AG04450 (cell line): ENCODE results near the gene TCF19. TPM values are rescaled to one million over a fixed set of nuclear protein-coding genes. Genes with fewer than 3 reads are reported as not detected.

ENCODE experiments used
- CTCF ChIA-PET: fragments of 300-600, 350-600 bp; formaldehyde crosslinking; extraction: SDS; loops from one replicate; lab custom pipeline; 2022; ENCODE audit warnings: antibody characterized with exemption, inconsistent platforms; lab: Charles Lee
- POLR2A ChIA-PET: fragments of 350-600 bp; formaldehyde crosslinking; extraction: SDS; loops from one replicate; lab custom pipeline; 2021; ENCODE audit warnings: antibody characterized with exemption, inconsistent platforms; lab: Yijun Ruan, JAX
- DNase-seq: peaks from one replicate; pipeline ENCODE4 v3.0.0-alpha.2; 2011; ENCODE audit warnings: low read depth, low spot score
- H3K27ac ChIP-seq: one replicate; pipeline ENCODE4 v1.5.1; 2012; ENCODE audit warnings: low read depth, low read length, control low read depth
- H3K27me3 ChIP-seq: one replicate; pipeline ENCODE4 v1.6.0; 2012; ENCODE audit warnings: low read length; ENCODE audit not compliant: control insufficient read depth, insufficient read depth
- H3K4me3 ChIP-seq: 2 replicates; pipeline ENCODE4 v1.5.1; 2011; ENCODE audit warnings: mild to moderate bottlenecking, low read depth, low read length, control low read depth
- H3K9me3 ChIP-seq: 2 replicates; pipeline ENCODE4 v1.5.1; 2012; ENCODE audit warnings: low read length; ENCODE audit not compliant: control insufficient read depth, insufficient read depth
- CTCF ChIP-seq: IDR thresholded peaks from 2 replicates; pipeline ENCODE4 v1.5.1; 2011; ENCODE audit warnings: low read depth, low read length, control low read depth, inconsistent platforms
- polyA plus RNA-seq: library from polyadenylated mRNA; depleted of rRNA; stranded (reverse); fragments of >200 nt; gene quantifications from 2 replicates; pipeline ENCODE4 v1.2.3, GENCODE V29; 2011

Gene TCF19
- polyA plus RNA-seq, 1 experiment = 4.2 TPM

DNA sequence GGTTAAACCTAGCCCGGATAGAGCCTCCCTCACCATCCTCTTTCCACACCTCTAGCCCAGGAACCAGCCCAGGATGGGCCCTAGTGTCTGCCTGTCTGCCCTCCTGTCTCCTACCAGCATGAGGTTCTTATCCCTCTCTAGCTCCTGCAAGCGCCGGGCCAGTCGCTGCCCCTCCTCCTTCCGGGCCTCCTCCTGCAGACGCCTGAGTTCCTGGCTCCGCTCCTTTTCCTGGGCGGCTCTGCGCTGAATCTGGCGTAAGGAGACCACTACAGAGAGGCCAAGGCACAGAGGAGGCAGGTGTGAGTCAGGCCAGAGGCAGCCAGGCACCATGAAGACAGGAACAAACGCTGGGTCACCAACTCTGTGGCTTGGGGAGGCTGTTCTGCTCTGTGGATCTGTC is 15.2 kb upstream of the TCF19 start:
- POLR2A ChIA-PET = no interaction called here
- peak; percentile 32 for DNase-seq
- CTCF ChIA-PET = interaction anchor here (1.2 to 1.3 kb wide), 3 partner anchors 49 to 56 kb away, joined by 3 to 9 read pairs (median 5); no protein-coding TSS in a partner anchor
- no peaks in the 10 kb centered on the region; the same call in 1 of the 2 replicates for H3K9me3 ChIP-seq
- H3K27me3 ChIP-seq = no peaks in the 10 kb centered on the region
- no peak overlapping the region for H3K4me3 ChIP-seq
- TF ChIP-seq CTCF = no peak
- H3K27ac ChIP-seq = peak overlapping the region; percentile 39

- POLR2A ChIA-PET = no interaction called here
- CTCF ChIA-PET = interaction anchor here (1.2 kb wide), 1 partner anchor 52 kb away, joined by 3 read pairs; no protein-coding TSS in a partner anchor
- no peaks in the 10 kb centered on the region for H3K27me3 ChIP-seq
- H3K4me3 ChIP-seq = no peak overlapping the region
- no peak overlapping the region for H3K27ac ChIP-seq
- no peaks in the 10 kb centered on the region; the same call in 1 of the 2 replicates for H3K9me3 ChIP-seq
- no peak for DNase-seq
- no peak for TF ChIP-seq CTCF
These were observed 14.0 kb upstream of the TCF19 start for GRCh38 chr6:31144296-31144969.

GRCh38 chr6:31144970-31145340 is 13.4 kb upstream of the TCF19 start:
- no peak for DNase-seq
- POLR2A ChIA-PET = no interaction called here
- CTCF ChIA-PET = interaction anchor here (0.6 to 2.0 kb wide), 2 partner anchors 47 to 1545 kb away, joined by 3 to 8 read pairs; no protein-coding TSS in a partner anchor
- Histone ChIP-seq H3K27me3 (no peaks in the 10 kb centered on the region), H3K9me3 (no peaks in the 10 kb centered on the region; the same call in 1 of the 2 replicates), H3K27ac (no peak overlapping the region), H3K4me3 (no peak overlapping the region)
- TF ChIP-seq CTCF = no peak

- Histone ChIP-seq H3K27ac (no peak overlapping the region), H3K4me3 (no peak overlapping the region), H3K27me3 (no peaks in the 10 kb centered on the region), H3K9me3 (no peaks in the 10 kb centered on the region; the same call in 1 of the 2 replicates)
- no peak for DNase-seq
- POLR2A ChIA-PET = no interaction called here
- CTCF ChIA-PET = interaction anchor here (0.6 to 2.0 kb wide), 3 partner anchors 47 to 1544 kb away, joined by 3 to 8 read pairs (median 4); no protein-coding TSS in a partner anchor
- TF ChIP-seq CTCF = no peak
These were observed 13.0 kb upstream of the TCF19 start for GRCh38 chr6:31145386-31145785.

GRCh38 chr6:31149827-31150447 is 8.5 kb upstream of the TCF19 start:
- no peaks in the 10 kb centered on the region for H3K27me3 ChIP-seq
- no peak for TF ChIP-seq CTCF
- H3K27ac ChIP-seq = no peak overlapping the region
- POLR2A ChIA-PET = no interaction called here
- H3K4me3 ChIP-seq = no peak overlapping the region
- DNase-seq = no peak
- H3K9me3 ChIP-seq = no peaks in the 10 kb centered on the region
- CTCF ChIA-PET = no interaction called here
